Vagina (tissue), 2 donors: ENCODE results near the gene NKX6-2. TPM values are rescaled to one million over a fixed set of nuclear protein-coding genes. Genes with fewer than 3 reads are reported as not detected.

Source experiments
- DNase-seq, 2 donors: peaks; one replicate each; pipeline ENCODE4 v3.0.0-alpha.2; 2017; ENCODE audit errors: extremely low spot score in 2 of 2
- H3K27ac ChIP-seq: fragments of 200-600 bp; sonication (generic); one replicate; pipeline ENCODE4 v1.5.1; 2019
- H3K27me3 ChIP-seq: fragments of 200-600 bp; sonication (generic); one replicate; pipeline ENCODE4 v1.5.1; 2019
- H3K36me3 ChIP-seq, 2 donors: fragments of 200-600 bp; sonication (generic); one replicate each; pipeline ENCODE4 v1.5.1; 2017 to 2019
- H3K4me1 ChIP-seq: fragments of 200-600 bp; sonication (generic); one replicate; pipeline ENCODE4 v1.5.1; 2019
- H3K4me3 ChIP-seq, 2 donors: fragments of 200-600 bp; sonication (generic); 1 replicate in 1 of 2; 2 replicates in 1 of 2; pipeline ENCODE4 v1.5.1; 2016 to 2019
- H3K9me3 ChIP-seq: fragments of 200-600 bp; sonication (generic); one replicate; pipeline ENCODE4 v1.5.1; 2019
- POLR2A ChIP-seq, 2 donors: fragments of 450-650 bp; IDR thresholded peaks; one replicate each; pipeline ENCODE4 v1.6.1; 2017; ENCODE audit warnings: antibody characterized with exemption in 2 of 2, mild to moderate bottlenecking in 2 of 2, moderate library complexity in 2 of 2
- POLR2AphosphoS5 ChIP-seq, 2 donors: sonication (generic); formaldehyde crosslinking; IDR thresholded peaks; one replicate each; pipeline ENCODE4 v1.9.0; 2017; ENCODE audit warnings: antibody characterized with exemption in 2 of 2, mild to moderate bottlenecking in 2 of 2, low read depth in 1 of 2; ENCODE audit not compliant: insufficient read depth in 1 of 2
- intact Hi-C: fragments of 100-400 bp; cut with DNase I; formaldehyde crosslinking; loops from one replicate; pipeline ENCODE4 v1.15.1; 2023
- total RNA-seq: library from RNA; depleted of rRNA; stranded (reverse); fragments of >200 nt; gene quantifications from one replicate; pipeline ENCODE4 v1.2.3, GENCODE V29; 2016
- TF ChIP-seq, protein P1 (sequence below), 3 experiments: fragments of 450-650 bp in 2 of 3; fragments of 200-600 bp in 1 of 3; sonication (generic) in 1 of 3; IDR thresholded peaks; one replicate each; pipeline ENCODE4 v1.5.1; 2017 to 2019; ENCODE audit warnings: antibody characterized with exemption in 3 of 3, mild to moderate bottlenecking in 2 of 3, moderate library complexity in 2 of 3

The NKX6-2 gene
- total RNA-seq: 0.49 TPM

- Histone ChIP-seq H3K27me3 (peaks cover 5% of the 10 kb centered on the region), H3K27ac (no peak within 1 kb of the TSS), H3K4me1 (peaks cover 22% of the 10 kb centered on the region), H3K9me3 (no peaks in the 10 kb centered on the region), H3K4me3 (peak within 1 kb of the TSS; percentile 8 to 36), H3K36me3 (peaks cover 0 to 17% of the 10 kb centered on the region in 2 donors)
- intact Hi-C loops: no loop called here
- DNase-seq: no peak
- TF ChIP-seq POLR2A (IDR thresholded peaks at IDR 0.05): no peak
- TF ChIP-seq POLR2AphosphoS5 (IDR thresholded peaks at IDR 0.05; ENCODE audit: insufficient read depth in 1 of 2, low read depth in 1 of 2): no peak
- TF ChIP-seq, protein P1, sequence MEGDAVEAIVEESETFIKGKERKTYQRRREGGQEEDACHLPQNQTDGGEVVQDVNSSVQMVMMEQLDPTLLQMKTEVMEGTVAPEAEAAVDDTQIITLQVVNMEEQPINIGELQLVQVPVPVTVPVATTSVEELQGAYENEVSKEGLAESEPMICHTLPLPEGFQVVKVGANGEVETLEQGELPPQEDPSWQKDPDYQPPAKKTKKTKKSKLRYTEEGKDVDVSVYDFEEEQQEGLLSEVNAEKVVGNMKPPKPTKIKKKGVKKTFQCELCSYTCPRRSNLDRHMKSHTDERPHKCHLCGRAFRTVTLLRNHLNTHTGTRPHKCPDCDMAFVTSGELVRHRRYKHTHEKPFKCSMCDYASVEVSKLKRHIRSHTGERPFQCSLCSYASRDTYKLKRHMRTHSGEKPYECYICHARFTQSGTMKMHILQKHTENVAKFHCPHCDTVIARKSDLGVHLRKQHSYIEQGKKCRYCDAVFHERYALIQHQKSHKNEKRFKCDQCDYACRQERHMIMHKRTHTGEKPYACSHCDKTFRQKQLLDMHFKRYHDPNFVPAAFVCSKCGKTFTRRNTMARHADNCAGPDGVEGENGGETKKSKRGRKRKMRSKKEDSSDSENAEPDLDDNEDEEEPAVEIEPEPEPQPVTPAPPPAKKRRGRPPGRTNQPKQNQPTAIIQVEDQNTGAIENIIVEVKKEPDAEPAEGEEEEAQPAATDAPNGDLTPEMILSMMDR (IDR thresholded peaks at IDR 0.05): no peak
Measured at GRCh38 chr10:132785723-132786475, at the start of gene NKX6-2. NKX6-2 (minus strand) TSS chr10:132786147; CDS start chr10:132785948, 199 bp downstream.

DNA sequence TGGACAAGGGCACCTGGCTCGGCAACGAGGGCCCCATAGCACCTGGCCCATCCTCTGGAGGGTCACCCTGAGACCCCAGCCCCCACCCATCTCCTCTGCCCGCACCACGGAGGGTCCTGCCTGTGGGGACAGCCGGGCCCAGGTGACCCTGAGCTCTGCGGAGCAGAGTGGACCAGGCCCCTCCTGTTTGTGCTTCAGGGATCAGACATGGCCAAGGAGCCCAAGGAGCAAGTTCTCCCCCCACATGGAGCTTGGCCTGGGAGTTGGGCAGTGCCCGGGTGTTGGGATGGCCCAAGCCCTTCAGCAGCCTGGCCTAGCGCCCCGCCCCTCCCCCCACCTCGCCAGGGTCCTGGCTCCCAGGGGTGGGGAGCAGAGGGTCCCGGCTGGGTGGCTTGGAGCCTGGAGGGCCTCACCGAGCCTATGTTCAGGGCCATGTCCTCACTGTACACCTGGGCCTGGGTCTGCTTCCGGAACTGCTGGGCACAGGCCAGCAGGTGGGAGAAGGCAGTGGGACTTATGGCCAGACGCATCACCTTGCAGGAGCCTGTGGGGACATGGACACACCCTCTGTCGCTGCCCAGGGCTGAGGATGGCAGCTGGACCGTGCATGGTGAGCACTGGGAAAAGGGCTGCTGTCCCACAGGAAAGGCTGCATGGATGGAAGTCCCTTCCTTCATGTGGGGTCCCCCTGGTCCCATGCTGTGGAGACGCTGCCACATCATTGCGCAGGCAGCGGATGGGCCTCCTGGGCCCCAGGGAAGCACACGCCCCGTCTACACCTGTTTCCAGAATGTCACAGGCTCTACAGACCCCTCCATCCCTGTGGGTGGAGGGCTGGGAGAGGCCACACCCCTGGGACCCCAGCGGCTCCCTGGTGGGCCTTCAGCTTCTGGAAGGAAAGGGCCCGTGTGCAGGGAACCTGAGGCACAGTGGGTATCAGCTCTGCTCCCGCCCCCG lies 49.2 kb upstream of the NKX6-2 start:
- intact Hi-C loops: no loop called here
- no peaks in the 10 kb centered on the region for H3K9me3 ChIP-seq
- H3K4me1 ChIP-seq: no peaks in the 10 kb centered on the region
- no peak for TF ChIP-seq POLR2A (IDR thresholded peaks at IDR 0.05)
- TF ChIP-seq, protein P1 (IDR thresholded peaks at IDR 0.05): no peak
- H3K27me3 ChIP-seq: no peaks in the 10 kb centered on the region
- no peak overlapping the region for H3K4me3 ChIP-seq
- H3K27ac ChIP-seq: no peak overlapping the region
- H3K36me3 ChIP-seq: no peaks in the 10 kb centered on the region
- peak in 1 of 2 donors; percentile 93 for DNase-seq

GRCh38 chr10:132834311-132834761 lies 48.4 kb upstream of the NKX6-2 start:
- Histone ChIP-seq H3K4me1 (no peaks in the 10 kb centered on the region), H3K36me3 (no peaks in the 10 kb centered on the region), H3K27ac (no peak overlapping the region), H3K4me3 (no peak overlapping the region), H3K9me3 (no peaks in the 10 kb centered on the region), H3K27me3 (no peaks in the 10 kb centered on the region)
- intact Hi-C loops: no loop called here
- no peak for DNase-seq
- TF ChIP-seq, protein P1 (IDR thresholded peaks at IDR 0.05): no peak
- no peak for TF ChIP-seq POLR2AphosphoS5 (IDR thresholded peaks at IDR 0.05; ENCODE audit: insufficient read depth in 1 of 2, low read depth in 1 of 2)
- TF ChIP-seq POLR2A (IDR thresholded peaks at IDR 0.05): no peak

GRCh38 chr10:132833421-132834111 lies 47.6 kb upstream of the NKX6-2 start:
- Histone ChIP-seq H3K4me1 (no peaks in the 10 kb centered on the region), H3K27me3 (no peaks in the 10 kb centered on the region), H3K4me3 (no peak overlapping the region), H3K36me3 (no peaks in the 10 kb centered on the region), H3K9me3 (no peaks in the 10 kb centered on the region), H3K27ac (no peak overlapping the region)
- intact Hi-C loops: no loop called here
- DNase-seq: no peak
- TF ChIP-seq POLR2AphosphoS5 (IDR thresholded peaks at IDR 0.05; ENCODE audit: insufficient read depth in 1 of 2, low read depth in 1 of 2) (no peak), POLR2A (IDR thresholded peaks at IDR 0.05) (no peak)
- TF ChIP-seq, protein P1 (IDR thresholded peaks at IDR 0.05): no peak
